NCI-H69 (cell line): ENCODE measurements around the gene SND1.
A peak's percentile ranks its signal among the peaks of the same experiment; 100 is the strongest.

Experiments used
- DNase-seq: peaks from one replicate; lab custom pipeline; 2025; lab: John Stamatoyannopoulos, UW

The SND1 gene

GRCh38 chr7:127995156-127995880 lies 343.3 kb downstream of the SND1 start:
- DNase-seq = no peak

DNA sequence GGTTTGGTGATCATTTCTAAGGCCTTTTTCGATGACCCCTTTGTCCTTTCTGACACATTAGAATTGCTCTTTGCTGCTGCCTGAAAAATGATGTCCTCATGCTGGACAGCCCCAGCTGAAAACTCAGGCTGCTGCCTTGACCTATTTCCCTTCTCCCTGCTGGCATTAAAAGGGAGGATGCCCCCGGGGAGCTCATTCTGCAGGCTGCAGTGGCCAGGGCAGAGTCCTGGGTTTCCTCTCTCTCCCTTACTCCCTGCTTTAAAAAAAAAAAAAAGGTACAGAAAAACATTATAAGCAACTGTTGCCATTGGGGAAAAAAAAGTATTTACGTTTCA lies 343.9 kb downstream of the SND1 start:
- DNase-seq = no peak

DNA sequence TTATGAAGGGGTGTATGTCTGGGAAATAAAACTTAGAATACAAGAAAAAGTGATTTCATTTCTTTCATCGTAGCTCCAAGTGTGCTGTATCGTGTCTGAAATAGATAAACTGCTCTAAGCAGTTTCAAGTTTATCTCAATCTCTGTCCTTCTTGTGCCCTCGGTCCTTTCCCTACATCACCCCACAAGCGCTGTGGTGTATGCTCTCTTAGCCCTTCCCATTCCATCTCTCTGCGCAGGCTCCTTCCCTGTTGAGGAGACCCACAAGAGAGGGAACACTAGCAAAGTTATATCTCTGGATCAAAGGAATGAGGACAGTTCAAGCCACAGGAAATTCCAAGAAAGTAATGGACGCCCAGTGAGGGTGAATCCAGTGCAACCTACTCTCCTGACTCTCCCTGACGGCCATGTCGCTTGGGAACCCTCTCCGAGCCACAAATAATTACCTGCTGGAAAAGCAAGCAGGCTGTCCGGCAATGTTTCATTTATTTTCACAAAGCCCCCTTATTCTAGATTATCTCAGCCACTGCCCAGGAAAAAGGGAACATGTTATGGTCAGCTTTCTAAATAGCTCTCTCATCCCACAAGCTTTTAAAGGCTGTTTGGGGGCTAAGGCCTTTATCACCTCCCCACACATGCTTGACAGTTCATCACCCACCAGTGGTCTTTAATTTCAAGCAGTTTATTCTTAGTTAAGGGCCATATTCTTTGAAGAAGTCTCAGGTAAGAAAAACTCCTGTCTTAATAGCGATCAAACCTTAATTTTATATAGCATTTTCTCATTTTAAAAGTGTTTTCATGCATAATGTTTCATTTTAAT lies 344.5 kb downstream of the SND1 start:
- no peak for DNase-seq

DNA sequence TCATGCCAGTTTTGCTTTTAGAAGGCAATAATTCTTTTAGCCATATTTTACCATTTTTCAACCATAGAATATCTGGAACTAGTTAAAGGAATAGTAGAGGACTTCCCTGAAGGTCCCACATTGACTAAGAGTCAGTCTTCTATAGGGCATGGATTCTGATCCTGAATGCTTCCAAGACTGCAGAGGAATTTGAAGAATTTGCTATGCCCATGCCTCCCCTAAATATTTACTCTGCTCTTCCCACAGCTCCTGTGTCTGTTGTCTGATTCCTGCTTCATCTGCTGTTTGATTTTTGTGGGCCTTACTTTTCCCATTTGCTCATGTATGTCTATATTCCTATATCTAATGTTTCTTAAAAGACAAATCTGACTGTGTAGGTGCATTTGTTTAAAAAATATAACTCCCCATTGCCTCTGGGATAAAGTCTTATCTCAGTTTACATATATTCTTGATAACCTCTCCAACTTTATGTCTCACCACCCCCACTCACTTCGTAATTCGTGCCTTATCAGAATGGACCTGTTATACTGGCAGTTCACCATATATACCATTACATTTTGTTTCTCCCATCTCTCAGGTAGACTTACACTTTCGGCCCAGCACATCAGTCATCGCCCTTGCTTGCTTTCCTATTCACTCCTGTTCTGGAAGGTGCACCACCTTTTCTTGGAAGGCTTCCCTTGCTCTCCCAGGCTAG lies 345.4 kb downstream of the SND1 start:
- DNase-seq = no peak

DNA sequence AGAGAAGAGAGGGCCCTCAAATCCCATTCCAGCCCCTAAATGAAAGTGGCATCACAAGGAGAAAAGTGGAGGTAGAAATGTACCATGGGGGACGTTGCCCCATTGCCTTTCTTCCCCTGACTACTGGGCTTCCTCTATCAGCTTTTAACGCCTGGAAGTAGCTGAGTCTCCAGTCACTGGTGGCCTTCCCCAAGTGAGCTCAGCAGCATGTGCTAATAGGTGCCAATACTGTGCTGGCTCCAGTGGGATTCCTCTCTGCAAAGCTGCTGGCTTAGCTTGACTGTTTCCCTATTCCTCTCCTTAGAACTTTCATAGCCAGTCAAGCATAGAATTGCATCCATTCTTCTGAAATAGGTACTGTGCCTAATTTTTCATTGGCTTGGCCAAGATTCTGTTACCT lies 346.7 kb downstream of the SND1 start:
- no peak for DNase-seq

DNA sequence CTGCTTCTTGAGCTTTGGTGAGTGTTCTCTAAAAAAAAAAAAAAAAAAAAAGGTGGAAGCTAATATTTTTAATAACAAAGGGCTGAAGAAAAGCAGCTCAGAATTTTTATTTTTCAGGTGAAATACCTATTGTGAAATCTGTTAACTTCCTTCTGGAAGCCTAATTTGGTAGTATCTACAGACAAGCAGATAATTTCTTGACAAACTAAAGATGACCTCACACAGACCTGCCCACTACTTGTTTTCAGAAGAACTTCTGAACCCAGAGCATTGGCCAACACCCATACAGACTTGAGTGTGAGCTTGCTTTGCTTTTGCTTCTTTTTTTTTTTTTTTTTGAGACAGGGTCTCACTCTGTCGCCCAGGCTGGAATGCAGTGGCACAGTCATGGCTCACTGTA lies 348.1 kb downstream of the SND1 start:
- no peak for DNase-seq

- no peak for DNase-seq
These were observed 348.9 kb downstream of the SND1 start for GRCh38 chr7:128000854-128001265.

DNA sequence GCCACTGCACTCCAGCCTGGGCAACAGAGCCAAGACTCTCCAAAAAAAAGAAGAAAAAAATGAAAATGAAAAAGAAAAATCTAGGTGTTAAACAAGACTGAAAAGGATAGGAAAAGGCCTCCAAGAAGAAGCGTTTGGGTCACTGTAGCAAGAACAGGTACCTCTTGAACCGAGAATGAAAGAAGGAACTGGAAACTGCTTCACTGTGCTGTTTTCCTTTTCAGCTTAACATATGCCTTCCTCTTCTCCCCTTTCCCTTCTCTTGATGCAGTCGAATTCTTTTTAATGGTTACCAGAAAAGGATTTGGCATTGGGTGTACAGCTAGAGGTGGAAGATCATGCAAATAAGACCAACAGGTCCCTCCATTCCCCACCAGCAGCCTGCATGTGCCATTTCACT lies 351.2 kb downstream of the SND1 start:
- no peak for DNase-seq

DNA sequence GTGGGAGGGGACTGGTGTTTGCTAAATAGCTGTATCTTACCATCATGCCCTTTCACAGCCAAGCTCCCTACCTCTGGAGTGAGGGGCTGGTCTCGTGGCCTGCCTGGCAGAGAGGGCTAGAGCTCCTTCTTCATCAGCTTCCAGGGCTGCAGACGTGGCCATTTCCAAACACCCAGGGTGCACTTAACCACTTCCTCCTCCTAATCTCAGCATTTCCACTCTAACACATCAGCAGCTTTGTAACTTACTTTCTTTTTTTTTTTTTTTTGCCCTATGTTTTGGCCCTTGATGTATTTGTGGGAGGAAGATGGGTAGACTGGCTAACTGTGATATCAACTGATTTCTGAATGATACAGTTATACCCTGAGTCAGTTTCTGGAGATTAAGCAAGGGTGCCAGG lies 351.8 kb downstream of the SND1 start:
- no peak for DNase-seq

DNA sequence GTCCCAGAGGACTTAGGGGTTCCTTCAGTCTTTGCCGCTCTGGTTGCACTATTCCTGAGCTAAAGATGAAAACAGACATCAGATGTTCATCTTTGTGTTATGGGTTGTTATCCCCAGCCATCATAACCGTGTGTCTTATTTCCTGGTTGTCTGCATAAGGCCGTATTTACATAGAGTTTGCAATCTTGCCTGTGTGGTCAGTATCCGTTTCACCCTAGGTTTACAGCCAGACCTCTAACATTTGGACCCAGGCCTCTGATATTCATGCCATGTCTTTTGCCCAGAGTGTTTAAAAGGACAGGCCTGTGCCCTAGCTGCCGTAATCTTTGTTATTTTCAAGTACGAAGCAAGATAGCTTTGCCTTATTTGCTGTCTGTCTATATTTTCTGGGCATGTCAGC lies 352.6 kb downstream of the SND1 start:
- DNase-seq = no peak

DNA sequence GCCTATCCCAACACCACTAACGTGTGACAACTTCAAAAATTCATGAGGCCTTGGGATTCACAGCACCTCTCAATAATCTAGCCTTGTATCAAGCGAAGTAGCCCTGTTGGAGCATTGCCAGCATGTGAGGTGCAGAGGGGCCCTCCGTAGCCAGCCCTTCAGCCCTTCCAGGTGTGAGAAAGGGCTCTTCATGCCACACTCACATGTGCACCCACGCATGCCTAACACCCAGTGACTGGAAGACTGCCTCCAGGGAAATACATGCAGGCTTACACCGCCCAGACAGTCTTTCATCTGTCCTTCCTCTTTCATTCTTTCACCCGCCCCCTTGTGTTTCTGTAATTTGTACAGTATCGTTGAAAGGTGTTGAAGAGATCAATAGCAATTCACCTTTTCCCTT lies 353.1 kb downstream of the SND1 start:
- no peak for DNase-seq

DNA sequence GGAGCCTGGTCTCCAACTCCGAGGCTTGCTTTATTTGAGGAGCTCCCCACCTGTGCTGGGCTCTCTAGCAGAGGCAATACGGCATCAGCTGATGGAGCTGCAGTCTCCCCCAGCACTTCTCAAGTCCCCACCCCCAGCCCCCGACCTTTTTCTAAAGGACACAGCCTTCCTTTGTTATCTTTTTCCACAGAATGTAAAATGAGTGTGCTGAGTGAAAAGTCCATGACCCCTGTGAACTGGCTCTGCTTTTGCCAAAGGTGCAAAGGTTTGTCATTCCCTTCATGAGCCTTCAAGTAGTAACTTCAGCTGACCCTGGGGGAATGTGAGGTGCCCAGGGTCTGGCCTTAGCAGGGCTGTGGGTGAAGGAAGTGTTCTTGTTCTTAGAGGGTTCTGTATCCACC lies 353.8 kb downstream of the SND1 start:
- DNase-seq = no peak

- peak; percentile 88 for DNase-seq
These were observed 354.7 kb downstream of the SND1 start for GRCh38 chr7:128006550-128007302.

GRCh38 chr7:128007303-128007680 lies 355.3 kb downstream of the SND1 start:
- DNase-seq = peak; percentile 88

DNA sequence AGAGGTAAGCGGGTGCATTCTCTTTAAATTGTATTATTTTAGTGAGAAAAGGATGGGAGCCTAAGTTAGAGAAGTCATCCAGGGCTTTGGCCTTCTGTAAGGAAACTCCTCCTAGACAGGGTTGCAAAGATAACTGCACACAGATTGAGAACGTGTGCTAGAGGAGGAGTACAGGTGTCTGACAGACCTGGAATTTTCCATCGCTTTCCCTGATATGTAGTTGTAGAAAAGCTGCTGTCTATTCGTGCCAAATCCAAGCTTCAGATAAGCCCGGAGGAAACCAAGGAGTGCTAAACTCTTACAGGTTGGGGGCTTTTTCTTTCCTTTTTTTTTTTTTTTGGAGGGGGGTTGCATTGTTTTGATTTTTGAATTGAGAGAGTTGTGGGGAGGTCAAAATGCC lies 356.1 kb downstream of the SND1 start:
- DNase-seq = no peak

GRCh38 chr7:128008744-128009143 lies 356.8 kb downstream of the SND1 start:
- no peak for DNase-seq

DNA sequence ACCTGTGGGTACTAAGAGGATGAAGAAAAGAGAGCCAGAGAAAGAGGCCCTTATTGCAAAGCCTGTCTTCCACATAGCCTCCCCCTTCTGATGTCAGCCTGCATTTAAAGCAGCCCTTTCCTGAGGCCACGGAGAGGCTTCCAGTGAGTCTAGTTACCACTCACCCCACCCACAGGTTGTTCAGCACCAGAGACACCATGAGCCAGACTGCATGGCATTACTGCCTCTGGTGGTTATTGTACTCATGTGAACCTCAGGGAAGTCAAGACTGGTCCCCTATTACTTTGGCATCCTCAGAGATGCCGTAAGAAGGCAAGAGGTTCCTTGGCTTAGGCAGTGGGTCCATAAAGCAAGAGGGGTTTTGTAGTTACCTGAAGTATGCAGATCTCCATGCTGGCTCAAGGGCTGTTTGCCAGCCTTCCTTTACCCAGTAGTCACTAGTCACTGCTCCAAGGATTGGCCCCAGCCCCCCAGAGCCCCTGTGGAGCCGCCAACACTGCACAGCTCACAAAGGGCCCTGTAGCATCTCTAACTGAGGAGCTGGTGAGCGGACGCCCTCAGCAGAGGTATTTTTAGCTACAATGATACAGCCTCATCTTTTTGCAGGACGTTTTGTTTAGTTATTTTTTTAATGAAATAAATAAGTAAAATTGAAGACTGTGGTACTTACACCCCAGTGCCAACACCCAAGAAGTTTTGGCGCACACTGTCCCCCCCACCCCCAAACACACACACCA lies 358.6 kb downstream of the SND1 start:
- peak; percentile 32 for DNase-seq

DNA sequence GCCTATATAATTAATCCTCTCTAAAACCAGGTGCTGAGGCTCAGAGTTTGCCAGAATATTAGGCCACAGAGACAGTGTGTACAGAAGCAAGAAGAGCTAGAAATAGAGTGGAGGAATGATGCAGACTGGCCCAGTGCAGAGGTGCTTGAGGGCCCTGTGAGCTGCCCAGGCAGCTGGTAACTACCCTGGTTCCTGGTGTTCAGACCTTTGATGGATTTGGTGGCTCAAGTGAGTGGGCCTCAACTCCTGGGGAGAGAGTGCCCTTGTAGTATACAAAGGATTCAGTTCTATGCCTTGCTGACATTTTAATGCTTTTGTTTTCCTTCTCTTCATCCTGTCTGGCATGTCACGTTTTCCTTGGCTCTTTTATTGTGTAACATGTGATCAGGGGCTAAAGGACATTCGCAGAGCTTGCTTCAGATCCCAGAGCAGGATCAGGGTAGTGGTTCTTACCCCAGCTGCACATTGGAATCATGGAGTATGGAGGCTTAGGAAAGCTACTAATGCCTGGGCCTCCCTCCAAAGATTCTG lies 359.2 kb downstream of the SND1 start:
- no peak for DNase-seq

GRCh38 chr7:128014811-128015210 lies 362.8 kb downstream of the SND1 start:
- peak; percentile 55 for DNase-seq

DNA sequence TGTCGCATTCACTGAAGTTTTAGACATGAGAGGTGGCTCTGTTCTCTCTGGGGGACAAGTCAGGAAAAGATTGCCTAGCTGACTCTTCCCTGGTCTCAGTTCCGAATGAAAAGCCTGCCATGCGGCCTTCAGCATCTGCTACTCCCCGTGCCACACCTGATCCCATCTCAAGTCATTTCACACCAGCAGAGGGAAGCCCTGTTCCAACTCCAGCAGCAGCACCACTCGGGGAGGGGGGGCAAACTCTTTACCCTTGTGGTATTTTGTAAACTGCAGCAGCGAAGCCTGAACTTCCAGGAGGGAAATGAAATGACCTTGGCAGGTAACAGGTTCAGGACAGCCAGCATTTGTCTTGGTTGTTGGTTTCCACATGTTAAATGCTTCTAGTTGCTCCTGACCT lies 365.5 kb downstream of the SND1 start:
- DNase-seq = peak; percentile 74
